ENCODE data around the gene PTPRE.
A peak's percentile ranks its signal among the peaks of the same experiment; 100 is the strongest.

PTPRE gene

GRCh38 chr10:127906548-127907377 lies at the start of gene PTPRE:
TSS of gene PTPRE (plus strand) at chr10:127907103. CDS start at chr10:128040882, 133,779 bp downstream.
- Histone ChIP-seq H3K36me3 (ENCODE audit: control insufficient read depth, insufficient read depth, low read length) (no peaks in the 10 kb centered on the region), H3K9me3 (ENCODE audit: control insufficient read depth, insufficient read depth, low read length) (no peaks in the 10 kb centered on the region; the same call in 1 of the 2 replicates), H3K27me3 (ENCODE audit: control insufficient read depth, insufficient read depth, low read length) (peaks cover 16% of the 10 kb centered on the region), H3K27ac (ENCODE audit: low read depth, low read length) (no peak within 1 kb of the TSS), H3K4me1 (ENCODE audit: control insufficient read depth, insufficient read depth, low read length) (no peaks in the 10 kb centered on the region), H3K4me3 (ENCODE audit: low read depth, low read length) (peak within 1 kb of the TSS; percentile 61), H3K9ac (ENCODE audit: low read depth, low read length) (no peak within 1 kb of the TSS)

GRCh38 chr10:127860592-127860991 lies 46.3 kb upstream of the PTPRE start:
- Histone ChIP-seq H3K36me3 (ENCODE audit: control insufficient read depth, insufficient read depth, low read length) (no peaks in the 10 kb centered on the region), H3K4me3 (ENCODE audit: low read depth, low read length) (no peak overlapping the region), H3K9me3 (ENCODE audit: control insufficient read depth, insufficient read depth, low read length) (peaks cover 28% of the 10 kb centered on the region), H3K9ac (ENCODE audit: low read depth, low read length) (no peak overlapping the region), H3K27ac (ENCODE audit: low read depth, low read length) (no peak overlapping the region), H3K4me1 (ENCODE audit: control insufficient read depth, insufficient read depth, low read length) (no peaks in the 10 kb centered on the region), H3K27me3 (ENCODE audit: control insufficient read depth, insufficient read depth, low read length) (no peaks in the 10 kb centered on the region)

- no peak overlapping the region for H3K27ac ChIP-seq (ENCODE audit: low read depth, low read length)
- no peaks in the 10 kb centered on the region for H3K4me1 ChIP-seq (ENCODE audit: control insufficient read depth, insufficient read depth, low read length)
- H3K27me3 ChIP-seq (ENCODE audit: control insufficient read depth, insufficient read depth, low read length): no peaks in the 10 kb centered on the region
- no peak overlapping the region for H3K4me3 ChIP-seq (ENCODE audit: low read depth, low read length)
- H3K36me3 ChIP-seq (ENCODE audit: control insufficient read depth, insufficient read depth, low read length): no peaks in the 10 kb centered on the region
- H3K9ac ChIP-seq (ENCODE audit: low read depth, low read length): no peak overlapping the region
- H3K9me3 ChIP-seq (ENCODE audit: control insufficient read depth, insufficient read depth, low read length): peaks cover 28% of the 10 kb centered on the region
These were observed 43.6 kb upstream of the PTPRE start for GRCh38 chr10:127863231-127863825.

- H3K4me1 ChIP-seq (ENCODE audit: control insufficient read depth, insufficient read depth, low read length): no peaks in the 10 kb centered on the region
- no peaks in the 10 kb centered on the region for H3K36me3 ChIP-seq (ENCODE audit: control insufficient read depth, insufficient read depth, low read length)
- H3K9ac ChIP-seq (ENCODE audit: low read depth, low read length): no peak overlapping the region
- no peaks in the 10 kb centered on the region for H3K27me3 ChIP-seq (ENCODE audit: control insufficient read depth, insufficient read depth, low read length)
- no peak overlapping the region for H3K27ac ChIP-seq (ENCODE audit: low read depth, low read length)
- H3K4me3 ChIP-seq (ENCODE audit: low read depth, low read length): no peak overlapping the region
- peaks cover 31% of the 10 kb centered on the region for H3K9me3 ChIP-seq (ENCODE audit: control insufficient read depth, insufficient read depth, low read length)
These were observed 40.5 kb upstream of the PTPRE start for GRCh38 chr10:127866276-127867013.

GRCh38 chr10:127867805-127868204 lies 39.1 kb upstream of the PTPRE start:
- Histone ChIP-seq H3K4me3 (ENCODE audit: low read depth, low read length) (no peak overlapping the region), H3K36me3 (ENCODE audit: control insufficient read depth, insufficient read depth, low read length) (no peaks in the 10 kb centered on the region), H3K9me3 (ENCODE audit: control insufficient read depth, insufficient read depth, low read length) (peaks cover 28% of the 10 kb centered on the region), H3K9ac (ENCODE audit: low read depth, low read length) (no peak overlapping the region), H3K27ac (ENCODE audit: low read depth, low read length) (no peak overlapping the region), H3K27me3 (ENCODE audit: control insufficient read depth, insufficient read depth, low read length) (no peaks in the 10 kb centered on the region), H3K4me1 (ENCODE audit: control insufficient read depth, insufficient read depth, low read length) (no peaks in the 10 kb centered on the region)

GRCh38 chr10:127869329-127869728 lies 37.6 kb upstream of the PTPRE start:
- no peaks in the 10 kb centered on the region for H3K36me3 ChIP-seq (ENCODE audit: control insufficient read depth, insufficient read depth, low read length)
- peaks cover 12% of the 10 kb centered on the region; the same call in 1 of the 2 replicates for H3K9me3 ChIP-seq (ENCODE audit: control insufficient read depth, insufficient read depth, low read length)
- no peaks in the 10 kb centered on the region for H3K4me1 ChIP-seq (ENCODE audit: control insufficient read depth, insufficient read depth, low read length)
- no peak overlapping the region for H3K4me3 ChIP-seq (ENCODE audit: low read depth, low read length)
- H3K27ac ChIP-seq (ENCODE audit: low read depth, low read length): no peak overlapping the region
- no peak overlapping the region for H3K9ac ChIP-seq (ENCODE audit: low read depth, low read length)
- no peaks in the 10 kb centered on the region for H3K27me3 ChIP-seq (ENCODE audit: control insufficient read depth, insufficient read depth, low read length)

- no peak overlapping the region for H3K27ac ChIP-seq (ENCODE audit: low read depth, low read length)
- H3K27me3 ChIP-seq (ENCODE audit: control insufficient read depth, insufficient read depth, low read length): no peaks in the 10 kb centered on the region
- no peak overlapping the region for H3K9ac ChIP-seq (ENCODE audit: low read depth, low read length)
These were observed 35.3 kb upstream of the PTPRE start for GRCh38 chr10:127871631-127872010.

GRCh38 chr10:127872011-127872761 lies 34.7 kb upstream of the PTPRE start:
- H3K4me3 ChIP-seq (ENCODE audit: low read depth, low read length): no peak overlapping the region
- H3K27me3 ChIP-seq (ENCODE audit: control insufficient read depth, insufficient read depth, low read length): no peaks in the 10 kb centered on the region
- no peak overlapping the region for H3K9ac ChIP-seq (ENCODE audit: low read depth, low read length)
- no peak overlapping the region for H3K27ac ChIP-seq (ENCODE audit: low read depth, low read length)
- H3K9me3 ChIP-seq (ENCODE audit: control insufficient read depth, insufficient read depth, low read length): 0 out of 2 replicates have a peak, but pooled peaks cover 7% of the 10 kb centered on the region
- H3K4me1 ChIP-seq (ENCODE audit: control insufficient read depth, insufficient read depth, low read length): no peaks in the 10 kb centered on the region
- no peaks in the 10 kb centered on the region for H3K36me3 ChIP-seq (ENCODE audit: control insufficient read depth, insufficient read depth, low read length)

More at GRCh38 chr10:127871631-127872010, 35.3 kb upstream of the PTPRE start:
- H3K36me3 ChIP-seq (ENCODE audit: control insufficient read depth, insufficient read depth, low read length): no peaks in the 10 kb centered on the region
- 0 out of 2 replicates have a peak, but pooled peaks cover 7% of the 10 kb centered on the region for H3K9me3 ChIP-seq (ENCODE audit: control insufficient read depth, insufficient read depth, low read length)
- no peak overlapping the region for H3K4me3 ChIP-seq (ENCODE audit: low read depth, low read length)
- H3K4me1 ChIP-seq (ENCODE audit: control insufficient read depth, insufficient read depth, low read length): no peaks in the 10 kb centered on the region

- H3K4me1 ChIP-seq (ENCODE audit: control insufficient read depth, insufficient read depth, low read length): no peaks in the 10 kb centered on the region
- H3K9me3 ChIP-seq (ENCODE audit: control insufficient read depth, insufficient read depth, low read length): 0 out of 2 replicates have a peak, but pooled peaks cover 7% of the 10 kb centered on the region
- H3K9ac ChIP-seq (ENCODE audit: low read depth, low read length): no peak overlapping the region
- no peak overlapping the region for H3K27ac ChIP-seq (ENCODE audit: low read depth, low read length)
- no peaks in the 10 kb centered on the region for H3K36me3 ChIP-seq (ENCODE audit: control insufficient read depth, insufficient read depth, low read length)
- no peak overlapping the region for H3K4me3 ChIP-seq (ENCODE audit: low read depth, low read length)
- H3K27me3 ChIP-seq (ENCODE audit: control insufficient read depth, insufficient read depth, low read length): no peaks in the 10 kb centered on the region
These were observed 33.9 kb upstream of the PTPRE start for GRCh38 chr10:127872871-127873600.

- Histone ChIP-seq H3K4me1 (ENCODE audit: control insufficient read depth, insufficient read depth, low read length) (no peaks in the 10 kb centered on the region), H3K36me3 (ENCODE audit: control insufficient read depth, insufficient read depth, low read length) (no peaks in the 10 kb centered on the region), H3K9ac (ENCODE audit: low read depth, low read length) (no peak overlapping the region), H3K9me3 (ENCODE audit: control insufficient read depth, insufficient read depth, low read length) (0 out of 2 replicates have a peak, but pooled peaks cover 7% of the 10 kb centered on the region), H3K27me3 (ENCODE audit: control insufficient read depth, insufficient read depth, low read length) (no peaks in the 10 kb centered on the region), H3K4me3 (ENCODE audit: low read depth, low read length) (no peak overlapping the region), H3K27ac (ENCODE audit: low read depth, low read length) (no peak overlapping the region)
These were observed 32.9 kb upstream of the PTPRE start for GRCh38 chr10:127873901-127874470.
